Measurements from ENCODE around the gene BACE2. TPM values are rescaled to one million over a fixed set of nuclear protein-coding genes. Genes with fewer than 3 reads are reported as not detected.
A peak's percentile ranks its signal among the peaks of the same experiment; 100 is the strongest.

BACE2 gene
- total and polyA plus RNA-seq, 4 donors, result 9.2 to 36.0 (median 28.2) TPM

DNA sequence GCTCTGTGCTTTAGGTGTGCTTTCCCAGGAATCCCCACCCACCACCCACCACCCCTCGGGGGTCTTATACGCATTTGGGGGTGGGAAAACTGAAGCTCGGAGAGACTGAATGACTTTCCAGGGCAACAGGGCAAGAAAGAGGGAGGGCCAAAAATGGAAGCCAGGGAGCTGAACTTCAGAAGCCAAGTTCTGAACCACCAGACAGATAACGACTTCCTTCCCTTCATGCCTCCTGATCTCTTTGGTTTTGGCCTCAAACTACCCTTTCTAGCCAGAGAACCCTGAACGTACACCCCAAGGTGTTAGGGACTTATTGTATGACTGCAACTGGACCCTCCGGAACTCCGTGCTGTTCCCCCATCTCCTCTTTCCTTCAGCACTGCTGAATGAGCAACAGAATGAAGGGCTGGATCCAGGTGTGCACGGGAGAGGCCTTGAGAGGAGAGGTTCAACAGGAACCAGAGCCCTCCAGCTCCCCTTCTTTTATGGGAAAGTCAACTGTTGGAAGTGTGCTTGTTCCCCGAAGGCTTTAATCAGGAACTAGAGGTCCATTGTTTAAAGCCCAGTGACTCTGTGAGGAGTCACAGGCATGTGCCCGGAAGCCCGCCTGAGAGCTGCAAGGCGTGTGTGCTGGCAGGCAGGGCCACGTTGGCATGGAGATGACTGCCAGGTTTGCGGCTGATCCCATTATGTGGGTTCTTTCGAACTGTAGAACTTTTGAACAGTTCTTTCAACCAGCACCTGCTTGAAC is 3.1 kb downstream of the BACE2 start:
- Histone ChIP-seq H3K4me3 (ENCODE audit: low read depth, low read length) (no peak overlapping the region), H3K27me3 (ENCODE audit: control insufficient read depth, insufficient read depth, low read length) (peaks cover 10% of the 10 kb centered on the region), H3K27ac (ENCODE audit: low read depth, low read length) (no peak overlapping the region), H3K36me3 (ENCODE audit: control insufficient read depth, insufficient read depth, low read length) (no peaks in the 10 kb centered on the region), H3K9me3 (ENCODE audit: control insufficient read depth, insufficient read depth, low read length) (no peaks in the 10 kb centered on the region), H3K4me1 (ENCODE audit: control insufficient read depth, insufficient read depth, low read length) (peaks cover 22% of the 10 kb centered on the region)
- peak in 2 of 6 donors; percentile 52 to 55 for DNase-seq (ENCODE audit: low read depth in 4 of 6, low spot score in 6 of 6)
- WGBS (ENCODE audit: insufficient coverage), result 22% methylated on average over 5 of the region's 15 CpGs

DNA sequence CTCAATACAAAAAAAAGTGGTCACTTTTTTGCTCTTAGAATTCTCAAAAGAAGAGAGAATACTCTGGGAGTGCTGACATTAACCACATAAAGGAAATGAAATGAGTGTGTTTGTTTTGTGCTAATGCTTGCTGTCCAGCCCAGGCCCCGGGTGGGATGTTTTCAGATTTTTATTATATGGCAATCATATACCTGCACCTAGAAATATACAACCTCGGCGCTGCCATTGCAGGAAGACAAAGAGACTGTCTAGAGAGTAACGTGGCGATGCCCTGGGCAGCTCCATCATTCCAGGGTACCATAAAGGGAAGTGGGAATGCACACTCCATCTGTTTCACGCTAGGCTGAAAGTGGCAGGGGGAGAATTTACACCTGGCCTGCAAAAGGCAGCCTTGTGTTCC is 7.1 kb downstream of the BACE2 start:
- peak in 1 of 6 donors; percentile 56 for DNase-seq (ENCODE audit: low read depth in 4 of 6, low spot score in 6 of 6)
- H3K27ac ChIP-seq (ENCODE audit: low read depth, low read length), result no peak overlapping the region
- H3K36me3 ChIP-seq (ENCODE audit: control insufficient read depth, insufficient read depth, low read length), result no peaks in the 10 kb centered on the region
- peaks cover 14% of the 10 kb centered on the region for H3K4me1 ChIP-seq (ENCODE audit: control insufficient read depth, insufficient read depth, low read length)
- no peaks in the 10 kb centered on the region for H3K9me3 ChIP-seq (ENCODE audit: control insufficient read depth, insufficient read depth, low read length)
- peaks cover 2% of the 10 kb centered on the region for H3K27me3 ChIP-seq (ENCODE audit: control insufficient read depth, insufficient read depth, low read length)
- H3K4me3 ChIP-seq (ENCODE audit: low read depth, low read length), result no peak overlapping the region
- 77% methylated on average over 5 of the region's 6 CpGs for WGBS (ENCODE audit: insufficient coverage)

DNA sequence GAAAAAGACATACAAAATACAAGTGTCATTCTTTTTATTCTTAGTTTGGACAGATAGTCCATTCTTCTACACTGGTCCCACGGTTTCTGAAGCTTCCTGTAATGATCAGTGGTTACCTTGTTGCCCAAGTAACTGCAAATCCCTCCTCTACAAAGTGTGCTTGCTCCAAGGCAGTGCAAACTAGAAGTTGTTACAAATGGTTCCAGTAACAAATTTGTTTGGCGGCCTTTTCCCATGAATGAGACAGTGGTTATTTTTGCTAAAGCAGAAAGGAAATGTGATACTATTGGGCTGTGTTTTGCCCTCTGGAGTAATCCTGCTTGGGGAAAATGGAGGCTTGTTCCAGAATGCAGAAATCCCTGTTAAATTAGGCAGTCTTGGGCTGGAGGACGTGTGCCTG is 8.9 kb downstream of the BACE2 start:
- WGBS (ENCODE audit: insufficient coverage), result 62% methylated on average over 2 of the region's 3 CpGs
- no peaks in the 10 kb centered on the region for H3K9me3 ChIP-seq (ENCODE audit: control insufficient read depth, insufficient read depth, low read length)
- H3K4me1 ChIP-seq (ENCODE audit: control insufficient read depth, insufficient read depth, low read length), result peaks cover 14% of the 10 kb centered on the region
- H3K36me3 ChIP-seq (ENCODE audit: control insufficient read depth, insufficient read depth, low read length), result no peaks in the 10 kb centered on the region
- no peak overlapping the region for H3K4me3 ChIP-seq (ENCODE audit: low read depth, low read length)
- no peaks in the 10 kb centered on the region for H3K27me3 ChIP-seq (ENCODE audit: control insufficient read depth, insufficient read depth, low read length)
- no peak overlapping the region for H3K27ac ChIP-seq (ENCODE audit: low read depth, low read length)
- no peak for DNase-seq (ENCODE audit: low read depth in 4 of 6, low spot score in 6 of 6)

DNA sequence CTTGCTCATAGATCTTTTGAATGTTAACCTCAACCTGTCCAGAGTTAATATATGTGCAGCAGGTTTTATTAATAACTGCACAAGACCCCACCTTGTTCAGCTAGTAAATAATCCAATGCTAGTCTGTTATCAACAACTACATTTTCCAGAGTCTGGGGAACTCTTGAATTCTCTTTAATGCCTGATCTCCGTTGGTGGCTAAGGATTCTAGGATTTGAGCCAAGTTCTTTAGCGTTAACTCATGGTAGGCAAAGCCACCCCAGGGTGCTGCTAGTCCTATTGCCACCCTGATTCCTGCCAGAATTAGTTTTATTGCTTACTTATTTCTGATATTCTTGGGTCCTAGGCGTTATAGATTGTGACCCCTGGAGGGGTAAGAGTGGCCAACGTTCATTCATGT is 12.8 kb downstream of the BACE2 start:
- H3K4me1 ChIP-seq (ENCODE audit: control insufficient read depth, insufficient read depth, low read length), result peaks cover 10% of the 10 kb centered on the region
- no peaks in the 10 kb centered on the region for H3K36me3 ChIP-seq (ENCODE audit: control insufficient read depth, insufficient read depth, low read length)
- WGBS (ENCODE audit: insufficient coverage), result 51% methylated on average over 2 of the region's 4 CpGs
- H3K27me3 ChIP-seq (ENCODE audit: control insufficient read depth, insufficient read depth, low read length), result no peaks in the 10 kb centered on the region
- no peak overlapping the region for H3K27ac ChIP-seq (ENCODE audit: low read depth, low read length)
- H3K9me3 ChIP-seq (ENCODE audit: control insufficient read depth, insufficient read depth, low read length), result no peaks in the 10 kb centered on the region
- DNase-seq (ENCODE audit: low read depth in 4 of 6, low spot score in 6 of 6), result no peak
- H3K4me3 ChIP-seq (ENCODE audit: low read depth, low read length), result no peak overlapping the region

- no peak overlapping the region for H3K27ac ChIP-seq (ENCODE audit: low read depth, low read length)
- H3K4me3 ChIP-seq (ENCODE audit: low read depth, low read length), result no peak overlapping the region
- peaks cover 10% of the 10 kb centered on the region for H3K4me1 ChIP-seq (ENCODE audit: control insufficient read depth, insufficient read depth, low read length)
- H3K9me3 ChIP-seq (ENCODE audit: control insufficient read depth, insufficient read depth, low read length), result no peaks in the 10 kb centered on the region
- no CpG with 5 or more reads among the region's 1 CpG for whole genome bisulfite sequencing (ENCODE audit: insufficient coverage)
- H3K27me3 ChIP-seq (ENCODE audit: control insufficient read depth, insufficient read depth, low read length), result no peaks in the 10 kb centered on the region
- H3K36me3 ChIP-seq (ENCODE audit: control insufficient read depth, insufficient read depth, low read length), result no peaks in the 10 kb centered on the region
- no peak for DNase-seq (ENCODE audit: low read depth in 4 of 6, low spot score in 6 of 6)
These were observed 14.6 kb downstream of the BACE2 start for GRCh38 chr21:41182547-41182946.

DNA sequence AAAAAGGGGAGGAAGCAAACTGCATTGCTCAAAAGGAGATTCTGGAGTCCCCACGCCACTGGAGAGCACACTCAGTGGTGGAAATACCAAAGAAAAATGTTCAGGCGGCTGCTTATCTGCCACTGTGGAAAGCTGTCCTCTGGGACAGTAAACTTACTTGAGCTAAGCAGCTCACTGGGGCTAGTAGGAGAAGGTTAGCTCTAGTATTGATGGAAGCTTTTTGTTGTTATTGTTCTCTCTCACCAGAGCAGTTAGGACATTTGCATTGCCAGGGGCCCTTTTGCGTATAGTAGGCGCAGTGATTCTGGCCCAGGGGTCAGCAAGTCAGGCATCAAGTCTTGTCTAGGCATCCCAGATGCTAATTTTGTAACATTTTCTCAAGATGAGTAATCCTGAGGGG is 15.6 kb downstream of the BACE2 start:
- peaks cover 5% of the 10 kb centered on the region for H3K4me1 ChIP-seq (ENCODE audit: control insufficient read depth, insufficient read depth, low read length)
- WGBS (ENCODE audit: insufficient coverage), result 91% methylated on average over 3 of the region's 4 CpGs

GRCh38 chr21:41185802-41186201 is 17.8 kb downstream of the BACE2 start:
- no peak for DNase-seq (ENCODE audit: low read depth in 4 of 6, low spot score in 6 of 6)
- Histone ChIP-seq H3K36me3 (ENCODE audit: control insufficient read depth, insufficient read depth, low read length) (no peaks in the 10 kb centered on the region), H3K27ac (ENCODE audit: low read depth, low read length) (no peak overlapping the region), H3K27me3 (ENCODE audit: control insufficient read depth, insufficient read depth, low read length) (no peaks in the 10 kb centered on the region), H3K4me1 (ENCODE audit: control insufficient read depth, insufficient read depth, low read length) (no peaks in the 10 kb centered on the region), H3K9me3 (ENCODE audit: control insufficient read depth, insufficient read depth, low read length) (no peaks in the 10 kb centered on the region), H3K4me3 (ENCODE audit: low read depth, low read length) (no peak overlapping the region)
- WGBS (ENCODE audit: insufficient coverage), result 90% methylated on average over 2 of the region's 6 CpGs

More for the DNA sequence above, 15.6 kb downstream of the BACE2 start:
- Histone ChIP-seq H3K9me3 (ENCODE audit: control insufficient read depth, insufficient read depth, low read length) (no peaks in the 10 kb centered on the region), H3K27ac (ENCODE audit: low read depth, low read length) (no peak overlapping the region), H3K27me3 (ENCODE audit: control insufficient read depth, insufficient read depth, low read length) (no peaks in the 10 kb centered on the region), H3K4me3 (ENCODE audit: low read depth, low read length) (no peak overlapping the region), H3K36me3 (ENCODE audit: control insufficient read depth, insufficient read depth, low read length) (no peaks in the 10 kb centered on the region)
- no peak for DNase-seq (ENCODE audit: low read depth in 4 of 6, low spot score in 6 of 6)

GRCh38 chr21:41186755-41187536 is 19.0 kb downstream of the BACE2 start:
- H3K4me3 ChIP-seq (ENCODE audit: low read depth, low read length), result no peak overlapping the region
- 62% methylated on average over 7 of the region's 9 CpGs for WGBS (ENCODE audit: insufficient coverage)
- H3K27ac ChIP-seq (ENCODE audit: low read depth, low read length), result no peak overlapping the region
- H3K27me3 ChIP-seq (ENCODE audit: control insufficient read depth, insufficient read depth, low read length), result no peaks in the 10 kb centered on the region
- H3K4me1 ChIP-seq (ENCODE audit: control insufficient read depth, insufficient read depth, low read length), result no peaks in the 10 kb centered on the region
- no peaks in the 10 kb centered on the region for H3K9me3 ChIP-seq (ENCODE audit: control insufficient read depth, insufficient read depth, low read length)
- DNase-seq (ENCODE audit: low read depth in 4 of 6, low spot score in 6 of 6), result no peak
- H3K36me3 ChIP-seq (ENCODE audit: control insufficient read depth, insufficient read depth, low read length), result no peaks in the 10 kb centered on the region

GRCh38 chr21:41187537-41188025 is 19.6 kb downstream of the BACE2 start:
- Histone ChIP-seq H3K4me1 (ENCODE audit: control insufficient read depth, insufficient read depth, low read length) (no peaks in the 10 kb centered on the region), H3K4me3 (ENCODE audit: low read depth, low read length) (no peak overlapping the region), H3K9me3 (ENCODE audit: control insufficient read depth, insufficient read depth, low read length) (no peaks in the 10 kb centered on the region), H3K27ac (ENCODE audit: low read depth, low read length) (no peak overlapping the region), H3K36me3 (ENCODE audit: control insufficient read depth, insufficient read depth, low read length) (no peaks in the 10 kb centered on the region), H3K27me3 (ENCODE audit: control insufficient read depth, insufficient read depth, low read length) (no peaks in the 10 kb centered on the region)
- no peak for DNase-seq (ENCODE audit: low read depth in 4 of 6, low spot score in 6 of 6)
- WGBS (ENCODE audit: insufficient coverage), result 40% methylated on average over 1 of the region's 6 CpGs
